GM18507 (cell line): ENCODE results near the gene UGT2B28.
"Not testable (repeated sequence)": the region's sequence is repeated elsewhere in the genome, so short reads cannot be mapped to it uniquely, and the experiment has no call there.

Experiments
- DNase-seq: peaks from one replicate; pipeline ENCODE4 v3.0.0; 2011; ENCODE audit warnings: low read depth; ENCODE audit not compliant: insufficient read length; ENCODE audit errors: extremely low spot score
- FAIRE-seq: peaks from 2 replicates; lab custom pipeline; 2011; peaks lifted over from hg19 to GRCh38; lab: Jason Lieb, UNC

Gene UGT2B28

GRCh38 chr4:69280081-69280480 lies at the start of gene UGT2B28:
TSS of gene UGT2B28 (plus strand) at chr4:69280475. CDS start at chr4:69280501, 26 bp downstream.
- DNase-seq, FAIRE-seq: not testable (repeated sequence)

- FAIRE-seq (no peak), DNase-seq (no peak)
Measured at GRCh38 chr4:69239092-69239491, 41.2 kb upstream of the UGT2B28 start.

GRCh38 chr4:69239557-69240168 lies 40.6 kb upstream of the UGT2B28 start:
- FAIRE-seq, result no peak
- DNase-seq, result no peak

- FAIRE-seq, DNase-seq: not testable (repeated sequence)
Measured at GRCh38 chr4:69240787-69241186, 39.5 kb upstream of the UGT2B28 start.

GRCh38 chr4:69241746-69242145 lies 38.5 kb upstream of the UGT2B28 start:
- not testable (repeated sequence) for FAIRE-seq, DNase-seq

GRCh38 chr4:69242562-69243240 lies 37.6 kb upstream of the UGT2B28 start:
- not testable (repeated sequence) for FAIRE-seq, DNase-seq

GRCh38 chr4:69250884-69251283 lies 29.4 kb upstream of the UGT2B28 start:
- not testable (repeated sequence) for DNase-seq, FAIRE-seq

GRCh38 chr4:69253147-69253772 lies 27.0 kb upstream of the UGT2B28 start:
- not testable (repeated sequence) for DNase-seq, FAIRE-seq

GRCh38 chr4:69268612-69269011 lies 11.7 kb upstream of the UGT2B28 start:
- not testable (repeated sequence) for FAIRE-seq, DNase-seq

GRCh38 chr4:69296356-69296755 lies 16.1 kb downstream of the UGT2B28 start:
- FAIRE-seq, DNase-seq: not testable (repeated sequence)

GRCh38 chr4:69308426-69309033 lies 28.3 kb downstream of the UGT2B28 start:
- not testable (repeated sequence) for DNase-seq, FAIRE-seq

- not testable (repeated sequence) for DNase-seq, FAIRE-seq
Measured at GRCh38 chr4:69309549-69310076, 29.3 kb downstream of the UGT2B28 start.

- not testable (repeated sequence) for FAIRE-seq, DNase-seq
Measured at GRCh38 chr4:69310262-69310661, 30.0 kb downstream of the UGT2B28 start.

- not testable (repeated sequence) for DNase-seq
- peak; percentile 59 for FAIRE-seq
Measured at GRCh38 chr4:69317669-69318298, 37.5 kb downstream of the UGT2B28 start.

- DNase-seq (no peak), FAIRE-seq (no peak)
Measured at GRCh38 chr4:69321153-69321729, 41.0 kb downstream of the UGT2B28 start.

GRCh38 chr4:69322055-69322454 lies 41.8 kb downstream of the UGT2B28 start:
- no peak for FAIRE-seq
- no peak for DNase-seq

GRCh38 chr4:69323284-69323683 lies 43.0 kb downstream of the UGT2B28 start:
- FAIRE-seq (no peak), DNase-seq (no peak)

GRCh38 chr4:69330345-69331047 lies 50.2 kb downstream of the UGT2B28 start:
- FAIRE-seq (no peak), DNase-seq (no peak)
